Thyroid gland (tissue), 4 donors: ENCODE data around the gene TMEM116.

ENCODE experiments used
- POLR2A ChIP-seq, 2 donors: fragments of 450-650 bp; IDR thresholded peaks; one replicate each; pipeline ENCODE4 v1.6.1; 2017; ENCODE audit warnings: antibody characterized with exemption in 2 of 2, mild to moderate bottlenecking in 2 of 2, moderate library complexity in 1 of 2
- TF ChIP-seq, protein P1 (sequence below), 6 experiments: fragments of 200-600 bp in 3 of 6; fragments of 450-650 bp in 3 of 6; sonication (generic) in 3 of 6; IDR thresholded peaks; one replicate each; pipeline ENCODE4 v1.5.1; 2016 to 2019; ENCODE audit warnings: antibody characterized with exemption in 6 of 6, mild to moderate bottlenecking in 2 of 6, inconsistent platforms in 1 of 6, moderate library complexity in 1 of 6

DNA sequence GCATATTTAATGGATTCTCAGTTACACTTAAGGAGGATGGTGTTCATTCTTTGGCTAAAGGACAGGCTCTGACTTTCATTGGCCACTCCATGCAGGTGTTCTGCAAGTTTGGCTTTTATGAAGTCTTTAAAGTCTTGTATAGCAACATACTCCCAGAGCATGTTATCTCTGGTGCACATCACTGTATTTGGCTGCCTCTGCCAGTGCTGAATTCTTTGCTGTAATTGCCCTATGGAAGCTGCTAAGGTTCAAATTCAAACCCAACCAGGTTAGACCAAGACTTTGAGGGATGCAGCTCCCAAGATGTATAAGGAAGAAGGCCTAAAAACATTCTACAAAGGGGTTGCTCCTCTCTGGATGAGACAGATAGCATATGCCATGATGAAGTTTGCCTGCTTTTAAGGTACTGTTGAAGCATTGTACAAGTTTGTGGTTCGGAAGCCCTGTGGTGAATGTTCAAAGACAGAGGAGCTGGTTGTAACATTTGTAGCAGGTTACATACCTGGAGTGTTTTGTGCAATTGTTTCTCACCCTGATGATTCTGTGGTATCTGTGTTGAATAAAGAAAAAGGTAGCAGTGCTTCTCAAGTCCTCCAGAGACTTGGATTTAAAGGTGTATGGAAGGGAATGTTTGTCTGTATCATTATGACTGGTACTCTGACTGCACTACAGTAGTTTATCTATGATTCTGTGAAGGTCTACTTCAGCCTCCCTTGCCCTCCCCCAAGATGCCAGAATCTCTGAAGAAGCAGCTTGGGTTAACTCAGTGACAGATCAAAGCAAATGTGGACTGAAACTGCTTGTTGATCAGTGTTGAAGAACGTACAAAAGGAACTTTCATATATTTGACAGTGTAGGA lies 19.4 kb downstream of the TMEM116 start:
- TF ChIP-seq, protein P1, sequence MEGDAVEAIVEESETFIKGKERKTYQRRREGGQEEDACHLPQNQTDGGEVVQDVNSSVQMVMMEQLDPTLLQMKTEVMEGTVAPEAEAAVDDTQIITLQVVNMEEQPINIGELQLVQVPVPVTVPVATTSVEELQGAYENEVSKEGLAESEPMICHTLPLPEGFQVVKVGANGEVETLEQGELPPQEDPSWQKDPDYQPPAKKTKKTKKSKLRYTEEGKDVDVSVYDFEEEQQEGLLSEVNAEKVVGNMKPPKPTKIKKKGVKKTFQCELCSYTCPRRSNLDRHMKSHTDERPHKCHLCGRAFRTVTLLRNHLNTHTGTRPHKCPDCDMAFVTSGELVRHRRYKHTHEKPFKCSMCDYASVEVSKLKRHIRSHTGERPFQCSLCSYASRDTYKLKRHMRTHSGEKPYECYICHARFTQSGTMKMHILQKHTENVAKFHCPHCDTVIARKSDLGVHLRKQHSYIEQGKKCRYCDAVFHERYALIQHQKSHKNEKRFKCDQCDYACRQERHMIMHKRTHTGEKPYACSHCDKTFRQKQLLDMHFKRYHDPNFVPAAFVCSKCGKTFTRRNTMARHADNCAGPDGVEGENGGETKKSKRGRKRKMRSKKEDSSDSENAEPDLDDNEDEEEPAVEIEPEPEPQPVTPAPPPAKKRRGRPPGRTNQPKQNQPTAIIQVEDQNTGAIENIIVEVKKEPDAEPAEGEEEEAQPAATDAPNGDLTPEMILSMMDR (IDR thresholded peaks at IDR 0.05) = no peak
- TF ChIP-seq POLR2A (IDR thresholded peaks at IDR 0.05) = no peak
